Measurements from ENCODE around the gene UBE2U. TPM values are rescaled to one million over a fixed set of nuclear protein-coding genes. Genes with fewer than 3 reads are reported as not detected.

The UBE2U gene
- total and polyA plus RNA-seq, 2 of the 8 experiments (the other 6 are each of a cell fraction or from before 2014, with no cell fraction given) = not detected

GRCh38 chr1:64200064-64200463 lies 3.4 kb upstream of the UBE2U start (continued):
- no peak for TF ChIP-seq CHD7 (IDR thresholded peaks at IDR 0.05; ENCODE audit: insufficient replicate concordance, low read length)
- no peak for TF ChIP-seq CTCF (IDR thresholded peaks at IDR 0.05; ENCODE audit: control extremely low read depth in 1 of 3, insufficient read depth in 1 of 3, low read depth in 1 of 3, low read length in 3 of 3)
- no peak for TF ChIP-seq GTF2F1 (IDR thresholded peaks at IDR 0.05; ENCODE audit: borderline replicate concordance, low read depth, low read length)
